ENCODE data around the gene KLHL29. TPM values are rescaled to one million over a fixed set of nuclear protein-coding genes. Genes with fewer than 3 reads are reported as not detected.

The KLHL29 gene
- total RNA-seq, 6 experiments from 2014 or later, result 1.2 to 10.2 (median 6.4) TPM

GRCh38 chr2:23417310-23417709 lies 32.3 kb downstream of the KLHL29 start:
- intact Hi-C loops (cut with DNase I), result no loop called here
- Histone ChIP-seq H3K27ac (no peak overlapping the region), H3K27me3 (no peaks in the 10 kb centered on the region), H3K36me3 (no peaks in the 10 kb centered on the region), H3K9me3 (no peaks in the 10 kb centered on the region), H3K4me1 (no peaks in the 10 kb centered on the region), H3K4me3 (no peak overlapping the region)
- ATAC-seq (no peak), DNase-seq (peak in 1 of 3 donors; percentile 12)
- 89% methylated on average over 11 of the region's 12 CpGs for WGBS (ENCODE audit: insufficient coverage, low coverage, low lambda C conversion rate, missing lambda C conversion rate)
- TF ChIP-seq POLR2A (IDR thresholded peaks at IDR 0.05) (no peak), CTCF (IDR thresholded peaks at IDR 0.05) (no peak)

GRCh38 chr2:23418056-23418455 lies 33.1 kb downstream of the KLHL29 start:
- ATAC-seq (no peak), DNase-seq (peak in 1 of 3 donors; percentile 13)
- H3K9me3 ChIP-seq, result no peaks in the 10 kb centered on the region
- H3K27ac ChIP-seq, result no peak overlapping the region
- H3K4me3 ChIP-seq, result no peak overlapping the region
- intact Hi-C loops (cut with DNase I), result no loop called here
- H3K27me3 ChIP-seq, result no peaks in the 10 kb centered on the region
- TF ChIP-seq CTCF (IDR thresholded peaks at IDR 0.05) (no peak), POLR2A (IDR thresholded peaks at IDR 0.05) (no peak)
- H3K36me3 ChIP-seq, result no peaks in the 10 kb centered on the region
- WGBS (ENCODE audit: insufficient coverage, low coverage, low lambda C conversion rate, missing lambda C conversion rate), result 100% methylated on average over 1 of the region's 5 CpGs
- no peaks in the 10 kb centered on the region for H3K4me1 ChIP-seq

GRCh38 chr2:23418461-23418911 lies 33.5 kb downstream of the KLHL29 start:
- TF ChIP-seq CTCF (IDR thresholded peaks at IDR 0.05) (no peak), POLR2A (IDR thresholded peaks at IDR 0.05) (no peak)
- H3K27ac ChIP-seq, result no peak overlapping the region
- H3K36me3 ChIP-seq, result no peaks in the 10 kb centered on the region
- H3K9me3 ChIP-seq, result no peaks in the 10 kb centered on the region
- no peaks in the 10 kb centered on the region for H3K4me1 ChIP-seq
- H3K27me3 ChIP-seq, result no peaks in the 10 kb centered on the region
- intact Hi-C loops (cut with DNase I), result no loop called here
- WGBS (ENCODE audit: insufficient coverage, low coverage, low lambda C conversion rate, missing lambda C conversion rate), result 58% methylated on average over 5 of the region's 6 CpGs
- DNase-seq (peak in 1 of 3 donors; percentile 10), ATAC-seq (no peak)
- no peak overlapping the region for H3K4me3 ChIP-seq

- no peak for TF ChIP-seq POLR2A (IDR thresholded peaks at IDR 0.05)
- TF ChIP-seq CTCF (IDR thresholded peaks at IDR 0.05), result no peak
- Histone ChIP-seq H3K27ac (no peak overlapping the region), H3K9me3 (no peaks in the 10 kb centered on the region), H3K27me3 (no peaks in the 10 kb centered on the region), H3K4me1 (no peaks in the 10 kb centered on the region), H3K4me3 (no peak overlapping the region), H3K36me3 (no peaks in the 10 kb centered on the region)
- DNase-seq (peak in 1 of 3 donors; percentile 37), ATAC-seq (peak in 2 of 4 donors; percentile 9 to 24)
- WGBS (ENCODE audit: insufficient coverage, low coverage, low lambda C conversion rate, missing lambda C conversion rate), result 73% methylated on average over 5 of the region's 25 CpGs
- intact Hi-C loops (cut with DNase I), result no loop called here
Observed at GRCh38 chr2:23419171-23420090, 34.5 kb downstream of the KLHL29 start.
